ENCODE results near the gene NXPH4. TPM values are rescaled to one million over a fixed set of nuclear protein-coding genes. Genes with fewer than 3 reads are reported as not detected.

The NXPH4 gene
- total RNA-seq, 1 donor from 2014 or later: not detected

DNA sequence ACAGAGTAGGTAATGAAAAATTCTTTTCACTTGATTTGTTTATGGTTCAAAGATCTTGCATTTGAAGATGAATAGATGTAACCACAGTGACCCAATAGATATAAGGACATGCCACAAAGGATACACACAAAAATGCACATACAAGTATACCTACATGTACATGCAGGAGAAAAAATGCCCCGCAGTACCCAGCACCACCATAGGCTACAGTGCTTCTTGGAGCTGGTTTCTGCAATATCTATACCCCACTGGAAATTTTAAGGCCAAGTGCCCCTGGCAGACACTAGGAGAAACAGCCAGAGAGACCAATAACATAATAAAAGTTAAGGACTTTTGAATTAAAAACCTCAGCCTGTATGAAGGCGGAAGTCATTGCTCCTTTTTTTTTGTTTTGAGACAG, 46.5 kb downstream of the NXPH4 start:
- TF ChIP-seq, protein P1, sequence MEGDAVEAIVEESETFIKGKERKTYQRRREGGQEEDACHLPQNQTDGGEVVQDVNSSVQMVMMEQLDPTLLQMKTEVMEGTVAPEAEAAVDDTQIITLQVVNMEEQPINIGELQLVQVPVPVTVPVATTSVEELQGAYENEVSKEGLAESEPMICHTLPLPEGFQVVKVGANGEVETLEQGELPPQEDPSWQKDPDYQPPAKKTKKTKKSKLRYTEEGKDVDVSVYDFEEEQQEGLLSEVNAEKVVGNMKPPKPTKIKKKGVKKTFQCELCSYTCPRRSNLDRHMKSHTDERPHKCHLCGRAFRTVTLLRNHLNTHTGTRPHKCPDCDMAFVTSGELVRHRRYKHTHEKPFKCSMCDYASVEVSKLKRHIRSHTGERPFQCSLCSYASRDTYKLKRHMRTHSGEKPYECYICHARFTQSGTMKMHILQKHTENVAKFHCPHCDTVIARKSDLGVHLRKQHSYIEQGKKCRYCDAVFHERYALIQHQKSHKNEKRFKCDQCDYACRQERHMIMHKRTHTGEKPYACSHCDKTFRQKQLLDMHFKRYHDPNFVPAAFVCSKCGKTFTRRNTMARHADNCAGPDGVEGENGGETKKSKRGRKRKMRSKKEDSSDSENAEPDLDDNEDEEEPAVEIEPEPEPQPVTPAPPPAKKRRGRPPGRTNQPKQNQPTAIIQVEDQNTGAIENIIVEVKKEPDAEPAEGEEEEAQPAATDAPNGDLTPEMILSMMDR (IDR thresholded peaks at IDR 0.05): no peak
- H3K27ac ChIP-seq: no peak overlapping the region
- no peak for DNase-seq
- H3K27me3 ChIP-seq: no peaks in the 10 kb centered on the region
- no peak overlapping the region for H3K4me3 ChIP-seq
- no peaks in the 10 kb centered on the region for H3K4me1 ChIP-seq
- ATAC-seq: no peak
- intact Hi-C loops (cut with DNase I): loop anchor here (10.0 kb wide), 1 partner anchor 192 kb away; the partner anchor contains the start of genes GLI1 and INHBE
- H3K9me3 ChIP-seq: no peaks in the 10 kb centered on the region
- H3K36me3 ChIP-seq: peaks cover 75% of the 10 kb centered on the region

DNA sequence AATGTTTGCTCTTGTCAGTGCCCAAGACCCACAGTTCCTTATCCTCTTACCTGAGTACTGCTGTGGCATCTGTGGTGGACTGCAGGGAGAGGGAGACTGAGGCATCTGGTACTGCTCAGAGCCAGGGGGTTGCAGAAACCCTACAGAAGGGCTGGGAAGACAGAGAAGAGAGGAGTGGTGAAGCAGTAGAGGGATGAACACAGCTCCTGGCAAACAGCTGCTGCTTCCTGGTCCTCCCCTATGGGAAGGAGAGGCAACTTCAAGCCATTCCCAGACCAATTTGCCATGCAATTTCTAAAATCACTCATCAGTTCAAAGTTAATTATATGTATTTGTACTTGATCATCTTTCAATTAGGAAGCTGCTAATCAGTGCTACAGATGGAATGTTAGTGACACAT, 50.1 kb downstream of the NXPH4 start:
- DNase-seq (no peak), ATAC-seq (no peak)
- Histone ChIP-seq H3K27ac (no peak overlapping the region), H3K4me1 (no peaks in the 10 kb centered on the region), H3K36me3 (peaks cover 76% of the 10 kb centered on the region), H3K4me3 (no peak overlapping the region), H3K9me3 (no peaks in the 10 kb centered on the region), H3K27me3 (no peaks in the 10 kb centered on the region)
- intact Hi-C loops (cut with DNase I): loop anchor here (10.0 kb wide), 1 partner anchor 188 kb away; the partner anchor contains the start of genes GLI1 and INHBE
- TF ChIP-seq, protein P1 (IDR thresholded peaks at IDR 0.05): no peak

DNA sequence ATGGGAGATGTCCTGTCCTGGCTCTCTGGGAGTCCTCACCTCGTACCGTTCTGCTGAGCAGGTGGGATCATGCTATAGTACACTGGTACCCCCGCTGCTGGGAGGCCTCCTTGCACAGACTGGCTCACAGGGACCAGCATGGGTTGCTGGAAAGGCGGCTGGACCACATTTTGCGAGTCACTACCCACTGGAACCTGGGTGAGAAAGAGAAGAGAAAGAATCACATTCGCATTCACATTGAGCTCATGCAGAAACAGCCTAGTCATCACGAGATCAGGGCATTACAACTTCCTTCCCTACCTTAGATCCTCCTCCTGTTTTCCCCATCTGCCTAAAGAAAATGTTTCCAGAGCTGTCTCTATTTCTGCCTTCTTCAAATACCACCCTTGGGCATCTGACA, 51.7 kb downstream of the NXPH4 start:
- TF ChIP-seq, protein P1 (IDR thresholded peaks at IDR 0.05): no peak
- peak; percentile 41 for ATAC-seq
- Histone ChIP-seq H3K4me3 (no peak overlapping the region), H3K9me3 (no peaks in the 10 kb centered on the region), H3K36me3 (peaks cover 83% of the 10 kb centered on the region), H3K27ac (no peak overlapping the region), H3K27me3 (no peaks in the 10 kb centered on the region), H3K4me1 (no peaks in the 10 kb centered on the region)
- intact Hi-C loops (cut with DNase I): loop anchor here (10.0 kb wide), 1 partner anchor 187 kb away; the partner anchor contains the start of genes GLI1 and INHBE
- DNase-seq: no peak

DNA sequence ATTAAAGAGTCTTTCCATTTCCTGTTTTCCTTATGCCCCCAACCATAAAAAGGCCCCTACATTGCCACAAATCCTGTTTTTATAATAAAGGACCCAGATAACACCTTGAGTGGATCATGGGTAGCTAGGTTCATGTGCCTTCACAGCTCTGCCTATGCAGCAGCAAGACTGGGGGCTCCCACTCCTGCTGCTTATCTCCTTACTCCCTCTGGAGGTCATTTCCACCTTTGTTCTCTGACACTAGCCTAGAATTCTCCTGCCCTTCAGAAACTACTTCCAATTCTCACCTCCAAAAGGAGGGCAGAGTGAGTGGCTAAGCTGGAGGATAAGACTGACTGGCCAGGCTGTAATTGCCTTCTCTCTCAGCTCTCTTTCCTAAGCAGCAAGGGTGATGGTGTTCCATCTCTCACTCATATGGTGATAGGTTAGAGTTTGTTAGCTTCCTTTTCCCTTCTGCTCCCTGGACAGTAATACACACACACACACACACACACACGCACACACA, 54.4 kb downstream of the NXPH4 start:
- no peak for ATAC-seq
- TF ChIP-seq, protein P1 (IDR thresholded peaks at IDR 0.05): no peak
- H3K4me1 ChIP-seq: no peaks in the 10 kb centered on the region
- no peak for DNase-seq
- H3K4me3 ChIP-seq: no peak overlapping the region
- intact Hi-C loops (cut with DNase I): no loop called here
- peaks cover 83% of the 10 kb centered on the region for H3K36me3 ChIP-seq
- no peak overlapping the region for H3K27ac ChIP-seq
- H3K9me3 ChIP-seq: no peaks in the 10 kb centered on the region
- no peaks in the 10 kb centered on the region for H3K27me3 ChIP-seq

DNA sequence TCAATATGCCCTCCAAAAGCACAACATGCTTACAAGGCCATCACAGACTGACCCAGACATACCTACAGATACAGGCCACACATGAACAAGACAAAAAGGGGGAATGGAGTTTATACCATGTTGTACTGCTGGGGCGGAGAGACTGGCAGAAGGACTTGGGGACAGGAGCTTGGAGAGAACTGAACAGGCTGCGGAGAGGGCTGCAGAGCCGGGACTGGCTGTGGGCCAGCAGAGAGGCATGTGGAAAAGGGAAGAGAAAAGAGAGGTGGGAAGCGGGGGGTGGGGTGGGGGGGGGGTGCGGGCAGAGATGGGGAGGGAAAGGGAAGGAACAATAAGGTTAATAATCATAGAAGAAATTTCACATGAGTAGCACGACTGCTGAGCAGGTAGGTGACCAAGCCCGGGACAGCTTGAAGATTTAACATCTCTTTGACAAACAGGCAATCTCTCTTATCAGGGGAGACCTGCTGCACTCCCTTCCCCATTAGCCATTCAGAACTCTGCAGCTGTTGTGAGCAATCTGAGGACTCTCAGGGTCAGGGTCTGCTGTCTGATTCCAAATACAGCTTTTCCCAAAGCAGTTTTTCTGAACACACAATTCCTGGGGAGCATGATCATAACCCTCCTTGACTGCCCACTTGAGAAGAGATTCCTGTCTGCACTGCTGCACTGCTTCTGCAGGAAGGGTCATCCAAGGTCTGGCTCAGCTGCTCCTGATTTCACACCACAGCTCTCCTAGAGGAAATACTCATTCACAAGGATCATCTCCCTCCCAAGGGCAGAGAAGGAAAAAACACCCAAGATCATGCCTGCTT, 56.0 kb downstream of the NXPH4 start:
- H3K4me1 ChIP-seq: no peaks in the 10 kb centered on the region
- peaks cover 72% of the 10 kb centered on the region for H3K36me3 ChIP-seq
- no peak overlapping the region for H3K27ac ChIP-seq
- intact Hi-C loops (cut with DNase I): no loop called here
- DNase-seq: no peak
- ATAC-seq: no peak
- H3K9me3 ChIP-seq: no peaks in the 10 kb centered on the region
- no peak overlapping the region for H3K4me3 ChIP-seq
- no peaks in the 10 kb centered on the region for H3K27me3 ChIP-seq
- TF ChIP-seq, protein P1 (IDR thresholded peaks at IDR 0.05): no peak
